DMS53 treated with DMSO at 0.1 percent for 48 hours (cell line): Measurements from ENCODE around the gene PDGFB.
A peak's percentile ranks its signal among the peaks of the same experiment; 100 is the strongest.

Experiments
- DNase-seq: peaks from one replicate; lab custom pipeline; 2025; ENCODE audit not compliant: unreplicated experiment; lab: John Stamatoyannopoulos, UW

PDGFB gene

DNA sequence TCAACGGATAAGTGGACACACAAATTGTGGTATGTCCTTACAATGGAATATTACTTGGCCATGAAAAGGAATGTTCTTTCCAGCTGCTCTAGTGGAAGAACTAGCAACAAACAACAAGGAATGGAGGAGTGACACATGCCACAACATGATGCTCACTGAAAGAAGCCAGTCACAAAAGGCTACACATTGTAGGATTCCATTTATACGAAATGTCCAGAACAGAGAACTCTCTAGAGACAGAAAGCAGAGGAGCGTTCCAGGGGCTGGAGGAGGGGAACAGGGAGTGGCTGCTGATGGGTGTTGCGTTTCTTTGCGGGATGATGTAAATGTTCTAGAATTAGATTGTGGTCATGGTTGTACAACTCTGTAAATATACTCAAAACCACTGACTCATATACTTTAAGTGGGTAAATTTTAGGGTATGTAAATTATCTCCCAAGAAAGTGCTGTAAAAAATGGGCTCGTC lies 32.4 kb upstream of the PDGFB start:
- peak; percentile 52 for DNase-seq

- DNase-seq: no peak
Measured at GRCh38 chr22:39276440-39277141, 31.8 kb upstream of the PDGFB start.

DNA sequence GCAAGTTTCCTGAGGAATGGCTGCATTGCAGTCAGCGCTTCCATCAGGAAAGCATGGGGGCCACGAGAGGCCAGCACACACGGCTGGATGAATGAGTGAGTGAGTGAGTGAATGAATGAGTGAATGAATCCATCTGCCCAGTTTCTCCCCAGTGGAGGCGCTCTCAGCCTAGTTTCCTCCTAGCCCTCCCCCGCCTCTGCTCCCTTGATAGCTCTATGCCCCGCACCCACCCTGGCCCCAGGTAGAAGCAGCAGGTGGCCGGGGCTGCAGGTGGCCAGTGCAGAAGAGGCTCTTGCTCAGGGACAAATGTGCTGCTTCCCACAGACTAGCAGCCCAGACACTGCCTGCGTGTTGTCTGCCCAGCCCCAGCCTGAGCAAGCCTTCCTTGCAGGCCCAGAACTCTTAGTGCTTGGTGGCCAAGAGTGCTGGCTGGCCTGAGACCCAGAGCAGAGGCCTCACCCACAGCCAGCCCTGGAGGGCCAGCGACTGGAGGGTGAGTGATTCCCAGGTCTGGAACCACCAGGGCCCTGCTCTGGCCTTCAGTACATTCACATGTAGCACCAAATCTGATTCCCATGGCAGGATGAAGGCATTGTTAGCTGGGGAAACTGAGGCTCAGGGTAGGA lies 31.1 kb upstream of the PDGFB start:
- DNase-seq: peak; percentile 75

GRCh38 chr22:39273950-39274887 lies 29.4 kb upstream of the PDGFB start:
- no peak for DNase-seq

DNA sequence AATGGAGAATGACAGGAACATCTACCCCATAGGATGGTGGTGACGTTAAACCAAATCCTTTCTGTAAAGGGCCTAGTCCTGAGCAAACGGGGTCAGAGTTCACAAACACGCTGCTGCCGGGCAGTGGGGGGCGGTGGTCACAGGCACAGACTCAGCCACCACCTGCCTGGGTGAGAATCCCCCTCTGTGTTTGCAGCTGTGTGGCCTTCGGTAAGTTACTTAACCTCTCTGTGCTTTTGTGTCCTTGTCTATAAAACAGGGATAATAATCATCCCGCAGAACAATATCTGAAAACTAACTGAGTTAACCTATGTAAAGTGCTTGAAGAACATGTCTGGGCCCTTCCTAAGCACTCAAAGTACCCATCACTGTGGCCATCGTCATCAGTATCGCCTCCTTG lies 26.0 kb upstream of the PDGFB start:
- no peak for DNase-seq

DNA sequence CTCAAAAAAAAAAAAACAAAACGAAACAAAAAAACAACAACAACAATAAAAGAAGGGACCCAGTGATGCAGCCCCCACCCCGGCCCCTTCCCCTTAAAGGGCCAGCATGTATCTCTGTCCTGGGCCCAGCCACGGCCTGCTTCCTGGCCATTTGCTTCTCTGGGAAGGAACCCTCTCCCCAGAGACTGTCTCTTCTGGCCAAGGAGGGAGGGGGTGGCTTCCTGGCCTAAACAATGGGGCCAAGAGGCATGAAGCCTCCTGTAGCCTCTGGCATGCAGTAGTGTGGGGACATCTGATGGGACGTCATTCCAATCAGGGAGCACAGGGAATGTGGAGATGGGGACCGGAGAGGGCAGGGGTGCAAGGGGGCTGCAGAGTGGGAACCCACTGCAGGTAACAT lies 25.5 kb upstream of the PDGFB start:
- no peak for DNase-seq

DNA sequence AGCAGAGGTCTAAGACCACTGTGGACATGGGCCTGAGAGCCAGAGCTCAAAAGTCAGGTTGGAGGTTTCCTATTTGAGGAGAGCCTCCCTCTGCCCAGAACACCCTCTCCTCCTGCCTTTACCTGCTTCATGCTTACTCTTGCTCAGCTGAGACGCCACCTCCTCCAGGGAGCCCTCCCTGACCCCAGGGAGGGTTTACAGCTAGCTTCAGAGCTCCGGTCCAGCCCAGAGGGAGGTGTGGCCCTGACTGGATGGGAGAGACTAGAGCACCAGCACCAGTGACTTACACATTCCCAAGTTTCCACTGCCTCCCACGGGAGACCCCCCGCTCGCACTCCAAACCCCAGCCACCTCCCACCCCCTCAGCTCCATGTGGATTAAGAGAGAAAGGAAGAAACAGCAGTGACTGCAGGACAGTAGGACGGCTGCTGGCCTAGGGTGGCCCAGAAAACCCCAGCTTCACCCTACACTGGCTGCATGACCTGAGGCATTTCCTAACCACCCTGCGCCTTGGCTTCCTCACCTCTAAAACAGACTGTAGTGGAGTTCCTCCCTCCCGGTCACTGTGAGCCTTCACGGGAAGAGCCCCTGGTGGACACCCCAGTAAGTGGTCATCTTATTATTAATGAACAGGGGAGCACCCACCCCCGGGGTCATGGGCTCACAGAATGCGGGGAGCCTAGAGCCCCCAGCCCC lies 24.5 kb upstream of the PDGFB start:
- no peak for DNase-seq

DNA sequence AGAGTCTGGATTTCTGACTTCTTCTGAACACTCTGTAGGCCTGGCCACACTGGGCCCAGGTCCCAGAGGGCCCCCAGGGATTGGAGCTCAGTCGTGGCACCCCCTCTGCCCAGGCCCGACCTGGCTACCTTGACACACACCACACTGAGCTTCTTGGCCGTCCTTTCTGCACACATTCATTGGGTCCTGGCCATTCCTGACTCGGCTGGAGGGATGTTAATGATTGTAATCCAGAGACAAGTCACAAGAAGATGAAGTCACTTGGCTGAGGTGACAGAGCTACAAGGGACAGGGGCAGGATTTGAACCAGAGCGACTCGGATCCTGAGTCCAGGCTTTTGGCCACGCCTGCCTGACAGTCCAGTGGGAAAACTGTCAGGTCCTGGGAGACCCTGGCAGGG lies 23.9 kb upstream of the PDGFB start:
- DNase-seq: no peak

DNA sequence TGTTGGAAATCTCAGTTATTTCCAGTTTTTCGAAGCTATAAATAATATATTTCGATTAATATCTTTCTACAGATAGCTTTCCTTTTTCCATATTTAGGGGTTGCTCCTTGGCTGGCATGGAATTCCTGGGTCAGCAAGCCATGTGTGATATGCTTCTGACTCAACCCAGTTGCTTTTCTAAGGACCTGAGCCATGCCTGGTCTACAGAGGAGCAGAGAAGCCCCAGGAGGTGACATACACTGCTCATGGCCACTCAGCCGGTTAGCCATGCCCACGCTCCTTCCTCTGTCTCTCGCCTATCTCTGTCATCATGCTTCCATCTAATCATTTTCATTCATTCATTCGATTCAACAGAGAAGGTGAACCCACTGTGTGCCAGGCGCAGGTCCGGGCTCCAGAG lies 23.2 kb upstream of the PDGFB start:
- no peak for DNase-seq

GRCh38 chr22:39266398-39267030 lies 21.7 kb upstream of the PDGFB start:
- no peak for DNase-seq

- DNase-seq: no peak
Measured at GRCh38 chr22:39265143-39265886, 20.5 kb upstream of the PDGFB start.

DNA sequence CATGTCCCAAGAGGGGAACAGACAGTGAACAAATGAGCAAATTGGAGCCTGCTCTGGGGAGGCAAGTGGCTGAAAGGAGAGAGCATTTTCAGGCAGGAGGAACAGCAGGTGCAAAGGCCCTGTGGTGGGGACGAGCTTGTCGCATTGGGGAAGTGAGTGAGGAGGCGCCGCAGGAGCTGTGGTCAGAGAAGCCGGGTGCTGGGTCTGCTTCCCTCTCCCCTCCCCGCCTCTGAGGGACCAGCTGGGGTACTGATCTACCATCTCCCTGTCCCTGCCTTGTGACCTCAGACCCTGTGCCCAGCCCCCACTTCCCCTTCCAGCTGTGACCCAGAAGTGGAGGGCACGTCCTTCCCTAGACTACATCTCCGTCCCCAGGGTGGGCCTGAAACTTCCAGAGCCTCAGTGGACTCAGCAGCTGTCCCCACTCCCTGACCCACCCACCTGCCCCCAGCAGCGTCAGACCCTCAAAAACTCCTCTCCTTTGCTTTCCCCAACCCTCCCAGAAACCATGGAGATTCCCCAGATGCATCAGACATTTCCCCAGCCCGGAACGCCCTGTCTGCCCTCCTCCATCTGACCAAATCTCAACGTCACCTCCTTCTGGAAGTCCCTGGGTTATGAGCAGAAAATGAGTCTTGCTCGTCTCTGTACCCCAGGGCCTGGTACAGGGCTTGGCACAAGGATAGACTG lies 19.7 kb upstream of the PDGFB start:
- DNase-seq: no peak

DNA sequence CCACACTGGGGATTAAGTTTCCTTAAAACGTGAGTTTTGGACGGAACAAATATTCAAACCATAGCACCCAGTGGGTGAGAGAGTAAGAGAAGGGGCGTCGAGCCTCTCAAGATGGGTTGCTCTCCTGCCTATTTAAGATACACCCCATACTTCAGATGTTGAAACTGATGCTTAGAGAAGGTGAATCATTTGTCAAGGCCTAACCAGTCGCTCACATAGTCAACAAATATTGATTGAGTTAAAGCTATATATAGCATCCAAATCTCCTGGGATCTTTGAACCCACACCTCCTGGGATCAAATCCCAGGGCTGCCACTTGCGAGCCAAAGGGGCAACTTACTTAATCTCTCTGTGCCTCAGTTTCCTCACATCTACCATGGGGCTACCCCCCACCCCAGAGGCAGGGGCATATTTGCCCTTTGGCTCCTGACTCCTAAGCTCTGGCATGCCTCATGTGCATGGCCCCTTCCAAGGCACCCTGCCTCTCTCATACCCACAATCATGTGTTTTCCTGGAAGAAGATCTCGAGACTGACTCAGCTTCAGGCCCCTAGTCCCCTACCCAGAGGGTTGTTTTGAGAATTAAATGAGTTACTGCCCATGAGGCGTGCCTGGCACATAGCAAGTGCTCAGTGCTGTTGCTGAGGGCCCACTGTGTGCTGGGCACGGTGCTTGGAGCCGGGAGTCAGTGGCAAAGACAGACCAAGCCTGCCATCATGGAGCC lies 19.0 kb upstream of the PDGFB start:
- no peak for DNase-seq

DNA sequence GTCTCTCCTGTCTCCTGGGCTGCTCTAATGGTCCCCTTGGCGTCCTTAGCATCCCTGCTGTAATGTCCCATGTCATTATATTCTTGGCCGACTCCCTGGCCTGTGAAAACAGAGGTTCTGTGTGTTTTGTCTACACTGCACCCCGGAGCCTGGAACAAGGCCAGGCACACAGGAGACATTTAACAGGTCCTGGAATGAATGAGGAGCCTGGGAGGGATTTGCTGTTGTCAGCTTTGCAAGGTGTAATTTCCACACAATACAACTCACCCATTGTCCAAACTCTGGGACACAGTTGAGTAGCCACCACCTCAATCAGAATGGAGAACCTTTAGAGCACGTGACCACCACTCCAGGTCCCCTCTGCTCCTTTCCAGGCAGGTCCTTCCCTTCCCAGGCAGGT lies 14.9 kb upstream of the PDGFB start:
- no peak for DNase-seq

DNA sequence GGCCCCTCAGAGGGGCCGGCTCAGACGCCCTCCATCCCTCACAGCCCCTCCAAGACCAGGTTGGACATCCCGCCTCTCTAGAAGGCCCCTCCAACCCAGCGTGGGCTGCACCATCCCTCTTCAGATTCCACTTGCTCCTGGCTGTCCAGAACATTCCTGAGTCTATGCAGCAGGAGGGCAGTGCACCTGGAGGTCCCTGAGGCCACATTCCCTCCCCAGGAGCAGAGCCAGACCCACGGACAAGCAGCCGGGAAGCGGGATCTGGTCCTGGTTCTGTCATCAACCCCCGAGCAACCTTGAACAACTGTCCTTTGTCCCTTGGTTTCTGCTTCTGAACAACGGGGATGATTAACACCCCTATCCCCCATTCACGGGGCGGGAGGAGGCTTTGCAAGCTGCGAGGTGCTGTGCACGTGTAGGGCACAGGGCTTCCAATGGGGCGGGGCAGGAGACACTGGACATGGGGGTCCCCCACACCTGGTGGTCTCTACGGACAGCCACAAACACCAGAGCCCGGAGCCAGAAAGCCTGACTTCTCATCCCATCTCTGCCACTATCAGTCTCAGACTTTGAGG lies 13.2 kb upstream of the PDGFB start:
- no peak for DNase-seq

DNA sequence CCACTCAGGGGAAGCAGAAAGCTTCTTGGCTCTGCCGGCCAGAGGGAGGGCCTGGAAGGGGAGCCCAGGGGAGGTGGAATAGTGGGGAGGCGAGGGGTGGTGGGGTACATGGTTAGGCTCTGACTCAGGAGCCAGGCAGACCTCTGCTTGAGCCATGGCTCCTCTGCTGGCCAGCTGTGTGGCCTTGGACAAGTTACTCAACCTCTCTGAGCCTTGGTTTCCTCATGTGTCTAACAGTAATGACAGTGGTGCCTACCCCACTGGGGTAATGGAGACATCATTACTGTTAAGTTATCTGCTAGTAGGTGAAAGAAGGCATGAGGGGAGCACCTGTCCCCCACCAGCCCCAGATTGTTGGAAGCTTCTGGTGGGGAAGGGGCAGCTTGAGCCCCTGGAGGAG lies 12.2 kb upstream of the PDGFB start:
- DNase-seq: no peak

DNA sequence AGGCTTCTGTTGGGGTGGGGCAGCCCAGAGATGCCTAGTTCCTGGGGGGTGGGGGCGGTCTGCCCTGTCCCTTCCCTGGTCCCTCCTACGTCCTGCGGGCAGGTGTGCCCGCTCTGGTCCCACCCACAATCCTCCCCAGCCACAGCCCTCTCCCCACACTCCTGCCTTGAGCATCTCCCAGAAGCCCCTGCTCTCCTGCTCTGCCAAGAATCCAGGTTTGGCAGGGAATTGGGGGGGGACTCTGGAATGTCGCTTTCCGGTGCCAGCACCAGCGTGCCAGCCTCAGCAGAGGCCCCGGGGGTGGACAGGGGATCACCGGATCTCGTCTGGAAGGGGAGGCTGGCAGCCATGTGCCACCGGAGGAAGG lies 11.4 kb upstream of the PDGFB start:
- no peak for DNase-seq

GRCh38 chr22:39255449-39256185 lies 10.8 kb upstream of the PDGFB start:
- no peak for DNase-seq
